ENCODE data around the gene TMC1. TPM values are rescaled to one million over a fixed set of nuclear protein-coding genes. Genes with fewer than 3 reads are reported as not detected.

Gene TMC1
- total RNA-seq, 1 experiment from 2014 or later, result 0.36 TPM

GRCh38 chr9:72728031-72728770 lies 206.8 kb downstream of the TMC1 start:
- H3K4me3 ChIP-seq (ENCODE audit: low read depth in 2 of 2, low read length in 2 of 2), result no peak overlapping the region
- ChIA-PET POLR2A (interaction anchor here (0.5 kb wide), 1 partner anchor 364 kb away, joined by 4 read pairs; no protein-coding TSS in a partner anchor), CTCF (no interaction called here)
- no TSS peak for BruUV-seq (replicated peaks)
- TF ChIP-seq SIN3A (IDR thresholded peaks at IDR 0.05; ENCODE audit: borderline replicate concordance, insufficient read depth, low read depth, low read length) (no peak), CTCF (IDR thresholded peaks at IDR 0.05) (no peak; the same call in 1 of the 2 replicates), POLR2AphosphoS5 (IDR thresholded peaks at IDR 0.05; ENCODE audit: low read depth, low read length) (no peak), TCF7L2 (IDR thresholded peaks at IDR 0.05; ENCODE audit: low read depth, low read length) (no peak)
- in situ Hi-C loops (cut with HindIII; ENCODE audit: low pct_unique_long_range_greater_than_20kb, low sequenced_read_pairs), result no loop called here
- H3K4me1 ChIP-seq (ENCODE audit: control insufficient read depth, insufficient read depth, low read length), result no peaks in the 10 kb centered on the region
- DNase-seq (ENCODE audit: low read depth, low spot score), result no peak
- H3K27ac ChIP-seq (ENCODE audit: low read length), result no peak overlapping the region
- H3K27me3 ChIP-seq (ENCODE audit: control insufficient read depth, insufficient read depth, low read length), result no peaks in the 10 kb centered on the region
- ATAC-seq, result no peak
- H3K9me3 ChIP-seq (ENCODE audit: control insufficient read depth, insufficient read depth, low read depth, low read length), result no peaks in the 10 kb centered on the region
- H3K36me3 ChIP-seq (ENCODE audit: control insufficient read depth, insufficient read depth, low read length), result no peaks in the 10 kb centered on the region
- intact Hi-C loops (cut with micrococcal nuclease; ENCODE audit: unreplicated experiment), result no loop called here

- CTCF ChIA-PET, result no interaction called here
- no TSS peak for BruUV-seq (replicated peaks)
- ATAC-seq (no peak), DNase-seq (ENCODE audit: low read depth, low spot score) (no peak)
- Histone ChIP-seq H3K4me3 (ENCODE audit: low read depth in 2 of 2, low read length in 2 of 2) (no peak overlapping the region), H3K9me3 (ENCODE audit: control insufficient read depth, insufficient read depth, low read depth, low read length) (no peaks in the 10 kb centered on the region), H3K27me3 (ENCODE audit: control insufficient read depth, insufficient read depth, low read length) (no peaks in the 10 kb centered on the region), H3K4me1 (ENCODE audit: control insufficient read depth, insufficient read depth, low read length) (no peaks in the 10 kb centered on the region), H3K36me3 (ENCODE audit: control insufficient read depth, insufficient read depth, low read length) (no peaks in the 10 kb centered on the region), H3K27ac (ENCODE audit: low read length) (no peak overlapping the region)
- in situ Hi-C loops (cut with HindIII; ENCODE audit: low pct_unique_long_range_greater_than_20kb, low sequenced_read_pairs) (no loop called here), intact Hi-C loops (cut with micrococcal nuclease; ENCODE audit: unreplicated experiment) (no loop called here)
- POLR2A ChIA-PET, result no interaction called here
- no peak for TF ChIP-seq SIN3A (IDR thresholded peaks at IDR 0.05; ENCODE audit: borderline replicate concordance, insufficient read depth, low read depth, low read length)
- TF ChIP-seq CTCF (IDR thresholded peaks at IDR 0.05), result no peak
- TF ChIP-seq POLR2AphosphoS5 (IDR thresholded peaks at IDR 0.05; ENCODE audit: low read depth, low read length), result no peak
- TF ChIP-seq REST (IDR thresholded peaks at IDR 0.05; ENCODE audit: insufficient read depth in 1 of 2, low read depth in 2 of 2, low read length in 1 of 2), result no peak
- no peak for TF ChIP-seq TCF7L2 (IDR thresholded peaks at IDR 0.05; ENCODE audit: low read depth, low read length)
Observed at GRCh38 chr9:72733895-72734294, 212.5 kb downstream of the TMC1 start.

Data from Panc1 (cell line).